ENCODE measurements around the gene LAGE3.
A peak's percentile ranks its signal among the peaks of the same experiment; 100 is the strongest.

Gene LAGE3

DNA sequence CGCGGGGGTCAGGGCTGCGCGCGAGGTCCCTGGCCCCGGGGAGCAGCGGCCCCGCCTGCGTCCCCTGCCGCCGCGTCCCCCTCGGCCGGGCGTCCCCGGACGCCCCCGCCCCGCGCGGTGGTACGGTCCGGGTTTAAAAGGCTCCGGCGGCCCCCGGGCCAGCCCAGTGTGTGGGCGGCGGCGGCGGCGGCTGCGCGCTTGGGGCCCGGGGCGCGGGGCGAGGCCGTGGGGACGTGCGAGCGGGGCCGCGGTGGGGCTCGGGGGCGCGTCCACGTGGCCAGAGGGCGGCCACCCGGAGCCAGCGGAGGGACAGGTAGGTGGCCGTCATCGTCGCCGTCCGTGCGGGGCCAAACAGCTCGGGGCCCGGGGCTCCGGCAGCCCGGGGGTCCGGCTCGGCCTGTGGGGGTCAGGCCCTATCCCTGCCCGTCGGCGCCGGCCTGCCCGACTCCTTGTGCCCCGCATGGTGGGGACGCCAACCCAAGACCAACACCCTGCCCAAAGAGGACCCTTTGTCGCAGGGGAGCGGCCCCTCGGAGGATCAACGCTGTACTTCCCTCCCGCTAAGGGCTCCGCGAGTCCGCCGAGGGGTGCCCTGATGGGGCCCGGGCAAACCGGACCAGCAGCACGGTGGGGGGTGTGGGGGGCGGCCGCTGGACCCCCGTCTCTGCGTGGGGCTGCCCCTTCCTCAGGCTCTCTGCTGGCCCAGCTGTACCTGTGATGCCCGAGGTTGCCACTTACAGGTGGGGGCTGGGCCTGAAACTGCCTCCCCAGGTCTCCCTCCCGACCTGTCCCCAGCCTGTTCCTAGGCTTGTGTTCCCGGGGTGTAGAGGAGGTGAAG is 20.7 kb downstream of the LAGE3 start, which contains the start of gene PLXNA3:
PLXNA3 (plus strand) TSS at position 166 of the 838 bp plus-strand sequence. CDS start 1,903 bp downstream, outside the sequence.
- no peak for DNase-seq (ENCODE audit: low read depth)

- DNase-seq (ENCODE audit: low read depth) = no peak
These were observed 21.5 kb downstream of the LAGE3 start for GRCh38 chrX:154457491-154458115.

- DNase-seq (ENCODE audit: low read depth) = no peak
These were observed 26.3 kb downstream of the LAGE3 start for GRCh38 chrX:154452823-154453222.

DNA sequence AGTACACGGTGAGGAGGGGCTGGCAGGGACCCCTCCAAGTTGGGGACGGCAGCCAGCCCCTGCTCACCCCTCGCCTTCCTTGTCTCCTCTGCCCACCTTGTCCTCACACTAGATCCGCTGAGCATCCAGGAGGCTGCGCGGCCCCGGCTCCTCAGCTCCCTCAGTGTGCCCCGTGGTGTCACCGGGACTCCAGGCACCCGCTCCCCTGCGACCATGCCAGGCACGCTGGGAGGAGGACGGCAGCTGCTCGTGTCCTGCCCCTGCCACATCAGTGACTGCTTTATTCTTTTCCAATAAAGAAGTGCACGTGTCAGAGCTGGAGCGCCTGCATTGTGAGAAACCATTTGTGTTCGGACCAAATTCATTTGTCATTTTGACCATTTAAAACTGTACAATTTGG is 28.8 kb downstream of the LAGE3 start:
- DNase-seq (ENCODE audit: low read depth) = no peak

GRCh38 chrX:154449618-154450017 is 29.5 kb downstream of the LAGE3 start:
- DNase-seq (ENCODE audit: low read depth) = no peak

DNA sequence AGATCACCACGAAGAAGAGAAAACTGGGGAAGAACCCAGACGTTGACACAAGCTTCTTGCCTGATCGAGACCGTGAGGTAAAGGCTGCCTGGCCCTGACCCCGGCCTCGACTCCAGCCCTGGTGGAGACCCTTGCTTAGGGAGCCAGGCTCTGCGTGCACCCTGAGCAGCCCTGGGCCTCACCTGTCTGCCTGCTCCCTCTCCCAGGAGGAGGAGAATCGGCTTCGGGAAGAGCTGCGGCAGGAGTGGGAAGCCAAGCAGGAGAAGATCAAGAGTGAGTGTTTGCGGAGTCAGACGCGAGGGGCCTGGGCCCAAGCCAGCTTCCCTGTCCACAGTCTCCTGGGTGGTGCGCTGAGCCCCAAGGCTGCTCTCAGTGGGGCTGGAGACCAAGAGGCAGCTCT is 30.6 kb downstream of the LAGE3 start:
- DNase-seq (ENCODE audit: low read depth) = no peak

DNA sequence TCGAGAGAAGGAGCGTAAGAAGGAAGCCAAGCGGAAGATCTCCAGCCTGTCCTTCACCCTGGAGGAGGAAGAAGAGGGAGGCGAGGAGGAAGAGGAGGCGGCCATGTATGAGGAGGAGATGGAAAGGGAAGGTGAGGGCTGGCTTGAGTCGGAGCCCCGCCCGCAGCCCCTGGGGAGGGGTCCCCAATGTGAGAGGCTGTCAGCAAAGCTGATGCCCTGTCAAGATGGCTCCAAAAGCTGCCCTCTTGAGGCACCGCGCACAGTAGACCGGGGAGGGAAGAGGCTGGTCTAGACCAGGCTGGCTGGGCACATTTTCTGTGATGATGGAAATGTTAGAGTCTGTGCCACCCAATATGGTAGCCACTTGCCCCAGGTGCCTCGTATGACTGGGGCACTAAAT is 32.7 kb downstream of the LAGE3 start:
- no peak for DNase-seq (ENCODE audit: low read depth)

DNA sequence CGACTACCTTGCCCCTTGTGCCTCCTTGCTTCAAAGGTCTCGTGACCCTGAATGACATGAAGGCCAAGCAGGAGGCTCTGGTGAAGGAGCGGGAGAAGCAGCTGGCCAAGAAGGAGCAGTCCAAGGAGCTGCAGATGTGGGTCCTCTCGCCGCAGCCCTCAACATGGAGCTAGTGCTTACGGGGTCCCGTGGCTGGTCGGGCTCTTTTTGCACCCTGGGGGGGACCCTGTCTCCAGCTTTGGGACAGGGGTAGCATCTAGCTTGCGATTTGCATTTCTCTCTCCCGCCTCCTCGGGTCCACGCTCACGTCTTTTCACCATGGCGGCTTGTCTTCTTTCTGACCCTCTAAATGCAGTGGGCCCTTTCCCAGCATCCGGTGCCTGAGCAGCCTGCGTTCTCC is 33.3 kb downstream of the LAGE3 start:
- DNase-seq (ENCODE audit: low read depth) = no peak

- no peak for DNase-seq (ENCODE audit: low read depth)
These were observed 34.3 kb downstream of the LAGE3 start for GRCh38 chrX:154444755-154445246.

- peak; percentile 24 for DNase-seq (ENCODE audit: low read depth)
These were observed 34.9 kb downstream of the LAGE3 start, which contains the start of gene FAM50A for GRCh38 chrX:154443992-154444754. TSS of gene FAM50A (plus strand) at chrX:154444141. CDS start at chrX:154444236, 95 bp downstream.

DNA sequence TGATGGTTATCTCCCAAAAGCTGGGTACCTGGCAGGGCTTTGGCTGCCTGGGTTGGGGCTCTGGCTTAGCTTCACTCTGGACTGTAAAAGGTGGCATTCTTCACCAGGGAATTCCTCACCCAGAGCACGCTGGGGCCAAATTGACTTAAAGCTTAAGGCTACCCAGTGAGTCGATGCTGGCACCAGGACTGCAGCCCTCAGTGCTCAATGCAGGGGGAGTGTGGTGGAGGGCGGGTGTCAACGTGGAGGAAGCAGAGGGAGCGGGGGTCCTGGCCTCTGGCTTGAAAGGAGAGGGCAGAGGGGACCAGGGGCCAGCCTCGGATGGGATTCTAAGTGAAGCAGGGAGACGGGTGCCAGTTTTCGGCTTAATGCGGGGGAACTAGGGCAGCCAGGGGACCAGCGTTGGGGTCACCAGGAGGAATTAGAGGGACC is 35.6 kb downstream of the LAGE3 start:
- DNase-seq (ENCODE audit: low read depth) = no peak

DNA sequence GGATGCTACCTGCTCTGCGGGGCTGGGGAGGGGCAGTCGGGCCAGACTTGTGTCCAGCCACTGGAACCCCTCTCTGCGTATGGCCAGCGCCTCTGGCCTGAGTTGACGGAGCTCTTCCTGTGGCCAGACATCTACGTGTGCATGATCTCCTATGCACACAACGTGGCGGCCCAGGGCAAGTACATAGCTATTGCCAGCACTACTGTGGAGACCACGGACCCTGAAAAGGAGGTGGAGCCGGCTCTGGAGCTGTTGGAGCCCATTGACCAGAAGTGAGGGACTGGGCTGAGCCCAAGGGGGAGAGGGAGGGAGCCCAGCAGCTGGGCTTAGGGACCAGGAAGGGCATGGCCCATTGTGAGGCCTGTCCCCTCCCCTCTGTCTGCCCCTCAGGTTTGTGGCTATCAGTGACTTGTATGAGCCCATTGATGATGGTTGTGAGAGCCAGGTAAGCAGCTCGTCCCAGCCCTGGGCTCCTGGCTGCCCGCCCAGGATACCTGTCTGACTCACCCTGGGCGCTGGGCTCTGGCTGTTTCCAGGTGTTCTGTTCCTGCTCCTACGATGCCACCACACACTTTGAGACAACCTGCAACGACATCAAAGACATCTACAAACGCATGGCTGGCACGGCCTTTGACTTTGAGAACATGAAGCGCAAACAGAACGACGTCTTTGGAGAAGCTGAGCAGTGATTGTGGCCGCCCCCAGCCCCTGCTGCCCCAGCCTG is 36.9 kb downstream of the LAGE3 start:
- no peak for DNase-seq (ENCODE audit: low read depth)

- no peak for DNase-seq (ENCODE audit: low read depth)
These were observed 37.5 kb downstream of the LAGE3 start for GRCh38 chrX:154441564-154441963.

DNA sequence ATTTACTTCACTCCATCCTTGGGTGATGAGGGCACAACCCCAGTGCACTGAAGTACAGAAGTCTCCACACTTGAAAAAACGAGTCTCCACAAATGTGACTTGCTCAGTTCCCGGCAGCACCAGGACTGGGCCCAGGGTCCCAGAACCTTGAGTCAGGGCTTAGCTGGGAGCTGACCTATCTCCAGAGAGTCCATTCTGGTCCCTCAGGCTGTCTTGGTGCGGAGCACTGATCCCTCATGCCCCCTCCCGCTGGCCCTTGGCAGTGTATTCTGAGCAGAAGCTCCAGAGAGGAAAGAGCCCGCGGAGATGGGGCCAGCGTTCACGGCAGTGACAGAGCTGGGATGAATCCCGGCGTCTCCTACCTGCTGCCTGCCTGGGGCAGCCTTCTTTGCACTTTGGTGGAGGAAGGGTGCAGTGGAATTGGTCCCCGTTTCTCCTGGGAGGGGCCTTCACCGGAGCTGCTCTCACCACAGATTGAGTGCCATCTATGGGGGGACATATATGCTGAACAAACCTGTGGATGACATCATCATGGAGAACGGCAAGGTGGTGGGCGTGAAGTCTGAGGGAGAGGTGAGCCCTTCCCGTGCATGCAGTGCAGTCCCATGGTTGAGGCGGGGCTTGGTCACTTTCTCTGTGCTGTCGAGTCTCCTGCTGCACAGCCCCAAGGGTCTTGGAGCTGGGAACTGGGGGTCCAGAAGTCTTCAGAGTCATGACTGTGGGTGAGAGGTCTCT is 38.3 kb downstream of the LAGE3 start:
- no peak for DNase-seq (ENCODE audit: low read depth)

DNA sequence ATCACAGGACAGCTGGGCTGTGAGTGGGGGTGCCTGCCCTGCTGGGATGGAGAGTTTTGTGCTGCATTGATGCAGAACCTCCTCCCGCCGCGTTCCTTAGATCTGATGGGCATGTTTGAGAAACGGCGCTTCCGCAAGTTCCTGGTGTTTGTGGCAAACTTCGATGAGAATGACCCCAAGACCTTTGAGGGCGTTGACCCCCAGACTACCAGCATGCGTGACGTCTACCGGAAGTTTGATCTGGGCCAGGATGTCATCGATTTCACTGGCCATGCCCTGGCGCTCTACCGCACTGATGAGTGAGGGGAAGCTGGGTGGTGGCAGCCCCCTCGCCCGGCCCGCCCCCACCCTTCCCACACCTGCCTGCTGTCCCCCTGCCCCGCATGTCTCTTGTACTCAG is 39.2 kb downstream of the LAGE3 start:
- DNase-seq (ENCODE audit: low read depth) = no peak

DNA sequence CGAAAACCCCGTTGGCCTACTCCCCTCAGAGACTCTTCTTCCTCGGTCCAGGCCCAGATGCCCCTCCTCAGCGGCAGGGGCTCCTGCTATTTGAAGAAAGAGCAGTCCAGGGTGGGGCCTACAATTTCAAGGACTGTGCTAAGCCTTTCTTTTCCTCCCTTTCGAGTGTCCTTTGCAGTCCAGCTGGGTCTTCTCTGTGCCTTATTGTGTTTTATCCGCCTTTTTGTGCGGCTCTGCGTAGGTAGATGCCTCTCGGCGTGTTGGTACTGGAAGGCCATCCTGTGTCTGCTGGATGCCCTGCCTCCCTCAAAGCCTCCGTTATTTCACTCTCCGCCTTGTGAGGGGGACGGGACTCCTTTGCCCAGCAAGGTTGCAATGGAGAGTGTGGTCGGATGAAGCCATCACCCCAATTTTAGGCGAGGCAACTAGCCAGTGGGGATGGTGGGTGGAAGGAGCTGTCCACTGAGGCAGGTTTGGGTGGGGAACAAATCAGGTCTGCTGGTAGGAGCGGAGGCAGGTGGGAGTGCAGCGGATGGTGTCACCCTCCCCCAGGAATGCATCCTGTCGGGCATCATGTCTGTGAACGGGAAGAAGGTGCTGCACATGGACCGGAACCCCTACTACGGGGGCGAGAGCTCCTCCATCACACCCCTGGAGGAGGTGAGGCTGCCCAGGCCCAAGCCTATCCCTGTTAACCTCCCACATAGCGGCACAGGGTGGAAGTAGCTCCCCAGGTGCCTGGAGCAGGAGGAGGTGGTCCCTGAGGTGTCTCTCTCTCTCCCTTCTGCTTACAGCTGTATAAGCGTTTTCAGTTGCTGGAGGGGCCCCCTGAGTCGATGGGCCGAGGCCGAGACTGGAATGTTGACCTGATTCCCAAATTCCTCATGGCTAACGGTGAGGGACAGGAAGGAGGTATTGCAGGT is 40.8 kb downstream of the LAGE3 start:
- DNase-seq (ENCODE audit: low read depth) = no peak

DNA sequence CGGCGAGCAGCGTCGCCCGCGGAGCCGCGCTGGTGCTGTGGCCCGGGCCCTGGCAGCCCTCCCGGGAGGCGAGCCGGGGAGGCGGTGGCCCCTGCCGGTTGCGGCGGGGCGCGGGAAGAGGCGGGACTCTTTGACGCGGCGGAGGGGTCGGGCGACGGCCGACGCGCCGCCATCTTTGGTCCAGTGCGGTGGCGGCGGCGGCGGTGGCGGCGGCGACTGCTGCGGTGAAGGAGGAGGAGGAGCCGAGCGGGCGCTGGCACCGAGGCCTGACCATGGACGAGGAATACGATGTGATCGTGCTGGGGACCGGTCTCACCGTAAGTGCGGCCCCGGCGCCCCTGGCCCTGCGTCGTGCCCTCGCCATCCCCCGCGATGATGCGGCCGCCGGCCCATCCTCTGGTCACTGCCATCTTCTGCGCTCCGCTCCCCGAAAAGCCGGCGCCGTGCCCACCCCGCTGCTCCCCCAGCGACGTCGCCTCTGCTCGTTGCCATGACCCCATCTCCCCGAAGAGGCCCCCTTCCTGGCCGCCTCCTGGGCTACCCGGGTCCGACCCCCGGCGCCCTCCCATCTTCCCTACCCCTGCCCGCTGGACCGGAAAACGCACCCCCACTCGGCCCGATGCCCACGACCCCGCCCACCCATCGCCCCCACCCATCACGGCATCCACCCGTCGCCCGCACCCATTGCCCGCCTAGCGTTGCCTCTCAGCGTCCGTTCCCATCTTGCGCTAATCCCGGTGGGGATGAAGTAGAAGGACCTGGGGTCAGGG is 41.9 kb downstream of the LAGE3 start, which contains the start of gene GDI1:
GDI1 (plus strand) TSS at position 172 of the 770 bp plus-strand sequence; CDS start at position 273, 101 bp downstream.
- no peak for DNase-seq (ENCODE audit: low read depth)

- no peak for DNase-seq (ENCODE audit: low read depth)
These were observed 42.6 kb downstream of the LAGE3 start for GRCh38 chrX:154436374-154436982.
